KMS-11 (cell line): Measurements from ENCODE around the gene RNF8.

Source experiments
- H2AFZ ChIP-seq: fragments of 200-600 bp; sonication (generic); 2 replicates; pipeline ENCODE4 v1.6.1; 2016; ENCODE audit warnings: antibody characterized with exemption, mixed run types, low read depth
- H3K27ac ChIP-seq: fragments of 200-600 bp; sonication (generic); 2 replicates; pipeline ENCODE4 v1.6.1; 2016; ENCODE audit warnings: mild to moderate bottlenecking, mixed run types
- H3K27me3 ChIP-seq: fragments of 200-600 bp; sonication (generic); 2 replicates; pipeline ENCODE4 v1.6.1; 2017; ENCODE audit warnings: mild to moderate bottlenecking, low read depth, mixed run types, moderate library complexity; ENCODE audit not compliant: insufficient read depth
- H3K36me3 ChIP-seq: fragments of 200-600 bp; sonication (generic); 2 replicates; pipeline ENCODE4 v1.6.1; 2017; ENCODE audit warnings: mild to moderate bottlenecking, mixed run types; ENCODE audit not compliant: insufficient read depth
- H3K4me1 ChIP-seq: fragments of 200-600 bp; sonication (generic); 2 replicates; pipeline ENCODE4 v1.6.1; 2016; ENCODE audit warnings: mild to moderate bottlenecking, low read depth, mixed run types; ENCODE audit not compliant: poor library complexity, severe bottlenecking
- H3K4me2 ChIP-seq: fragments of 200-600 bp; sonication (generic); 2 replicates; pipeline ENCODE4 v1.7.0; 2016; ENCODE audit warnings: mild to moderate bottlenecking, mixed run types
- H3K4me3 ChIP-seq: fragments of 200-600 bp; sonication (generic); IDR thresholded peaks from 2 replicates; pipeline ENCODE4 v1.6.1; 2017; ENCODE audit warnings: low read depth, low read length, mixed read lengths; ENCODE audit not compliant: insufficient read depth
- H3K79me2 ChIP-seq: fragments of 200-600 bp; sonication (generic); 2 replicates; pipeline ENCODE4 v1.6.1; 2016; ENCODE audit warnings: low read depth, mixed run types; ENCODE audit not compliant: insufficient read depth
- H3K9ac ChIP-seq: fragments of 200-600 bp; sonication (generic); 2 replicates; pipeline ENCODE4 v1.6.1; 2016; ENCODE audit warnings: mild to moderate bottlenecking, mixed run types
- H4K20me1 ChIP-seq: fragments of 200-600 bp; sonication (generic); 2 replicates; pipeline ENCODE4 v1.6.1; 2016; ENCODE audit warnings: mild to moderate bottlenecking, mixed run types; ENCODE audit not compliant: insufficient read depth
- TF ChIP-seq, protein P1 (sequence below): fragments of 200-600 bp; sonication (generic); conservative IDR thresholded peaks from 2 replicates; pipeline ENCODE4 v1.6.1; 2017; ENCODE audit warnings: low read depth, mild to moderate bottlenecking, antibody characterized with exemption, low read length, moderate library complexity, mixed read lengths

The RNF8 gene

GRCh38 chr6:37316071-37316470, 37.7 kb upstream of the RNF8 start:
- H3K9ac ChIP-seq = no peak overlapping the region
- no peak overlapping the region for H3K4me3 ChIP-seq
- no peaks in the 10 kb centered on the region for H3K36me3 ChIP-seq
- H2AFZ ChIP-seq = no peak overlapping the region
- H3K27ac ChIP-seq = no peak overlapping the region
- no peaks in the 10 kb centered on the region for H4K20me1 ChIP-seq
- TF ChIP-seq, protein P1, sequence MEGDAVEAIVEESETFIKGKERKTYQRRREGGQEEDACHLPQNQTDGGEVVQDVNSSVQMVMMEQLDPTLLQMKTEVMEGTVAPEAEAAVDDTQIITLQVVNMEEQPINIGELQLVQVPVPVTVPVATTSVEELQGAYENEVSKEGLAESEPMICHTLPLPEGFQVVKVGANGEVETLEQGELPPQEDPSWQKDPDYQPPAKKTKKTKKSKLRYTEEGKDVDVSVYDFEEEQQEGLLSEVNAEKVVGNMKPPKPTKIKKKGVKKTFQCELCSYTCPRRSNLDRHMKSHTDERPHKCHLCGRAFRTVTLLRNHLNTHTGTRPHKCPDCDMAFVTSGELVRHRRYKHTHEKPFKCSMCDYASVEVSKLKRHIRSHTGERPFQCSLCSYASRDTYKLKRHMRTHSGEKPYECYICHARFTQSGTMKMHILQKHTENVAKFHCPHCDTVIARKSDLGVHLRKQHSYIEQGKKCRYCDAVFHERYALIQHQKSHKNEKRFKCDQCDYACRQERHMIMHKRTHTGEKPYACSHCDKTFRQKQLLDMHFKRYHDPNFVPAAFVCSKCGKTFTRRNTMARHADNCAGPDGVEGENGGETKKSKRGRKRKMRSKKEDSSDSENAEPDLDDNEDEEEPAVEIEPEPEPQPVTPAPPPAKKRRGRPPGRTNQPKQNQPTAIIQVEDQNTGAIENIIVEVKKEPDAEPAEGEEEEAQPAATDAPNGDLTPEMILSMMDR = no peak
- no peaks in the 10 kb centered on the region for H3K27me3 ChIP-seq
- no peak overlapping the region for H3K4me2 ChIP-seq
- H3K79me2 ChIP-seq = no peaks in the 10 kb centered on the region
- peaks cover 4% of the 10 kb centered on the region for H3K4me1 ChIP-seq

- Histone ChIP-seq H3K36me3 (no peaks in the 10 kb centered on the region), H3K4me2 (no peak overlapping the region), H4K20me1 (no peaks in the 10 kb centered on the region), H3K27me3 (no peaks in the 10 kb centered on the region), H3K27ac (no peak overlapping the region), H3K4me3 (no peak overlapping the region), H3K4me1 (no peaks in the 10 kb centered on the region), H3K9ac (no peak overlapping the region), H3K79me2 (no peaks in the 10 kb centered on the region), H2AFZ (no peak overlapping the region)
- TF ChIP-seq, protein P1 = no peak
These were observed 36.3 kb upstream of the RNF8 start for GRCh38 chr6:37317312-37318038.

DNA sequence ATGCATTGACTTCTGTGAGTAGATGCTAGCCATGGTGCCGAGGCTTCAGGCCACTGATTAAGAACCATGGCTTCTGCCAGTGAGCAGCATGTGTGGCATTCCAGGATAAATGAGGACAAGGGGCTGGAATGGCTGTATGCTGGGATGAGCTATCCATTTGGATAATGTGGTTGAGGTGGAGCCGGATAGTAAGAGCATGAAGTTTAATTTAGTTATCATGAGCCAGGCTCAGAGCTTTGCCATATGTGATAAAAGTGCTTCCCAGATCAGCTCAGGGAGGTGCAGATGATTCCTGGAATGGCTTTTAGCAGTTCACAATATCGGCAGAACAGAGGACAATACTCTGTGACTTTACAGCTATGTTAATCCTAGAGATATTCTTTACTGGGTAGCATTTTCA, 34.6 kb upstream of the RNF8 start:
- no peak overlapping the region for H3K9ac ChIP-seq
- no peaks in the 10 kb centered on the region for H3K79me2 ChIP-seq
- H2AFZ ChIP-seq = no peak overlapping the region
- H3K4me1 ChIP-seq = no peaks in the 10 kb centered on the region
- no peaks in the 10 kb centered on the region for H3K27me3 ChIP-seq
- H4K20me1 ChIP-seq = no peaks in the 10 kb centered on the region
- no peak overlapping the region for H3K4me3 ChIP-seq
- TF ChIP-seq, protein P1 = no peak
- H3K4me2 ChIP-seq = no peak overlapping the region
- no peaks in the 10 kb centered on the region for H3K36me3 ChIP-seq
- no peak overlapping the region for H3K27ac ChIP-seq

DNA sequence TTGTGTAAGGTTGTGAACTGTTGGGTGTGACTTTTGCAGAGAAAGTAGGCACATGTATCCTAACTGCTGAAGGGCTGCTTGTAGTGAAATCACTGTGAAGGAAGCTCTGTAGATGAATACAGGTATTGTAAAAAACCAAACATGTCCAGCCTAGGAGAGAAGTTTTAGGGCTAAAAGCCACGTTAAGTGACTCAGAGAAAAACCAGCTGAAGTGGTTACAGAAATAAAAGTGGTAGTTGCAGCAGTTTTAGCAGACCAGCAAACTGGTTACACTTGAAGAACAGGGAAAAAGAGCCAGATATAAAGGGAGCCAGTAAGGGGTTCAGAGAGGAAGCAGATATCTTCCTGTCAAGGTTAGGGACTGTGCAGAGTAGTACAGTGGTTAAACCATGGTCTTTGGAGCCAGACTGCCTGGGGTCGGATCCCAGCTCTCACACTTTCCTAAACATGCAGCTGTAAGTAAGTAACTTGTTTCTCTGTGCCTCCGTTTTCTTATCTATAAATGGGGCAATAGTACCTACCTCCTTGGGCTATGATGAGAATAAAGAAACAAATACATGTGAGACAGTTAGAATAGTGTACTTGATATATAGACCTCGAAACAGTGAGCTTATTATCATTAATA, 33.8 kb upstream of the RNF8 start:
- Histone ChIP-seq H3K79me2 (no peaks in the 10 kb centered on the region), H3K27ac (no peak overlapping the region), H4K20me1 (no peaks in the 10 kb centered on the region), H3K27me3 (no peaks in the 10 kb centered on the region), H3K4me2 (no peak overlapping the region), H3K4me3 (no peak overlapping the region), H3K4me1 (no peaks in the 10 kb centered on the region), H3K36me3 (no peaks in the 10 kb centered on the region), H3K9ac (no peak overlapping the region), H2AFZ (no peak overlapping the region)
- TF ChIP-seq, protein P1 = no peak
